GM12878 (cell line): ENCODE measurements around the gene RAD51B. TPM values are rescaled to one million over a fixed set of nuclear protein-coding genes. Genes with fewer than 3 reads are reported as not detected.

ENCODE experiments used
- ATF7 ChIP-seq: fragments of 450-650 bp; IDR thresholded peaks from 2 replicates; pipeline ENCODE4 v1.6.1; 2016; ENCODE audit warnings: low read depth, mild to moderate bottlenecking
- BACH1 ChIP-seq: fragments of 450-650 bp; IDR thresholded peaks from 2 replicates; pipeline ENCODE4 v1.6.1; 2017; ENCODE audit warnings: mild to moderate bottlenecking, borderline replicate concordance
- BCL11A ChIP-seq: IDR thresholded peaks from 2 replicates; pipeline ENCODE4 v1.6.1; 2011; ENCODE audit warnings: low read depth, low read length
- BMI1 ChIP-seq: fragments of 450-650 bp; IDR thresholded peaks from 2 replicates; pipeline ENCODE4 v1.6.1; 2016; ENCODE audit warnings: mild to moderate bottlenecking, moderate library complexity, borderline replicate concordance
- CREB1 ChIP-seq: IDR thresholded peaks from 2 replicates; pipeline ENCODE4 v1.6.1; 2012; ENCODE audit warnings: low read depth, mild to moderate bottlenecking, inconsistent platforms
- ESRRA ChIP-seq: IDR thresholded peaks from 2 replicates; pipeline ENCODE4 v1.6.1; 2012; ENCODE audit warnings: mild to moderate bottlenecking, low read length, improper control_type of control experiment
- FOXK2 ChIP-seq: fragments of 450-650 bp; IDR thresholded peaks from 2 replicates; pipeline ENCODE4 v1.6.1; 2017; ENCODE audit warnings: mild to moderate bottlenecking, moderate library complexity
- HDAC2 ChIP-seq: fragments of 200-600 bp; sonication (generic); IDR thresholded peaks from 2 replicates; pipeline ENCODE4 v1.6.1; 2017
- HDGF ChIP-seq: fragments of 450-650 bp; IDR thresholded peaks from 2 replicates; pipeline ENCODE4 v1.6.1; 2016; ENCODE audit warnings: antibody characterized with exemption
- IKZF1 ChIP-seq: fragments of 450-650 bp; conservative IDR thresholded peaks from 2 replicates; pipeline ENCODE4 v1.6.1; 2017; ENCODE audit warnings: antibody characterized with exemption, mild to moderate bottlenecking
- IRF5 ChIP-seq: fragments of 450-650 bp; IDR thresholded peaks from 2 replicates; pipeline ENCODE4 v1.6.1; 2017; ENCODE audit warnings: borderline replicate concordance
- MLLT1 ChIP-seq: fragments of 450-650 bp; IDR thresholded peaks from 2 replicates; pipeline ENCODE4 v1.6.1; 2016; ENCODE audit warnings: mild to moderate bottlenecking
- MTA2 ChIP-seq: fragments of 450-650 bp; IDR thresholded peaks from 2 replicates; pipeline ENCODE4 v1.6.1; 2016; ENCODE audit warnings: low read depth, mild to moderate bottlenecking, moderate library complexity
- NFIC ChIP-seq: IDR thresholded peaks from 2 replicates; pipeline ENCODE4 v1.6.1; 2012; ENCODE audit warnings: low read depth, mild to moderate bottlenecking, inconsistent platforms, low read length, moderate library complexity
- POLR2A ChIP-seq: IDR thresholded peaks from 2 replicates; pipeline ENCODE4 v1.6.1; 2011; ENCODE audit warnings: low read depth, mild to moderate bottlenecking, low read length
- SMAD1 ChIP-seq: fragments of 450-650 bp; IDR thresholded peaks from 2 replicates; pipeline ENCODE4 v1.6.1; 2018; ENCODE audit warnings: mild to moderate bottlenecking, low read depth; ENCODE audit not compliant: partially characterized antibody
- SPI1 ChIP-seq: IDR thresholded peaks from 2 replicates; pipeline ENCODE4 v1.6.1; 2011; ENCODE audit warnings: low read depth, mild to moderate bottlenecking, low read length, moderate library complexity, borderline replicate concordance; ENCODE audit not compliant: insufficient read depth
- SREBF2 ChIP-seq: IDR thresholded peaks from 2 replicates; pipeline ENCODE4 v1.6.1; 2012; ENCODE audit warnings: mild to moderate bottlenecking, low read length
- SRF ChIP-seq, 2 experiments: IDR thresholded peaks; 2 replicates each; pipeline ENCODE4 v1.6.1; 2011; ENCODE audit warnings: low read depth in 2 of 2, low read length in 2 of 2, mild to moderate bottlenecking in 1 of 2, moderate library complexity in 1 of 2
- TCF3 ChIP-seq: IDR thresholded peaks from 2 replicates; pipeline ENCODE4 v1.6.1; 2012; ENCODE audit warnings: low read depth, mild to moderate bottlenecking, low read length, borderline replicate concordance; ENCODE audit not compliant: insufficient read depth
- USF1 ChIP-seq: IDR thresholded peaks from 2 replicates; pipeline ENCODE4 v1.6.1; 2011; ENCODE audit warnings: borderline replicate concordance, low read depth, mild to moderate bottlenecking, moderate library complexity, mixed read lengths, low read length; ENCODE audit not compliant: insufficient read depth; ENCODE audit errors: extremely low read length
- YY1 ChIP-seq: IDR thresholded peaks from 2 replicates; pipeline ENCODE4 v1.6.1; 2011; ENCODE audit warnings: low read depth, mild to moderate bottlenecking, low read length
- ZNF207 ChIP-seq: fragments of 450-650 bp; IDR thresholded peaks from 2 replicates; pipeline ENCODE4 v1.6.1; 2014; ENCODE audit warnings: antibody characterized with exemption, mild to moderate bottlenecking, borderline replicate concordance
- ZNF384 ChIP-seq: IDR thresholded peaks from 2 replicates; pipeline ENCODE4 v1.6.1; 2012; ENCODE audit warnings: low read depth, mild to moderate bottlenecking, low read length, improper control_type of control experiment, borderline replicate concordance
- polyA plus RNA-seq, 11 experiments: library from polyadenylated mRNA; depleted of rRNA in 4 of 11; unstranded in 6 of 11; stranded (reverse) in 5 of 11; fragments of >200 nt; fragmentation: Nextera tagmentation in 4 of 11; fragmentation: Illumina TruSeq in 1 of 11; extraction: Ambion mirVana in 4 of 11; extraction: Trizol in 1 of 11; gene quantifications; 1 replicate in 1 of 11; 2 replicates in 10 of 11; pipeline versions ENCODE4 v1.2.1 to v1.2.3, GENCODE V29; 2011 to 2016; ENCODE audit warnings: inconsistent platforms in 2 of 11, missing spikeins in 2 of 11, low read depth in 1 of 11
- total RNA-seq, 4 experiments: library from RNA; depleted of rRNA in 3 of 4; stranded (reverse); fragments of >200 nt in 3 of 4; fragmentation: Illumina TruSeq in 1 of 4; extraction: Trizol in 1 of 4; gene quantifications; 2 replicates each; pipeline versions ENCODE4 v1.2.1 to v1.2.3, GENCODE V29; 2013 to 2021
- TF ChIP-seq, protein P1 (sequence below): fragments of 450-650 bp; IDR thresholded peaks from 2 replicates; pipeline ENCODE4 v1.6.1; 2017; ENCODE audit warnings: low read depth, mild to moderate bottlenecking, moderate library complexity
- TF ChIP-seq, protein P2 (sequence below): IDR thresholded peaks from 2 replicates; pipeline ENCODE4 v1.6.1; 2011; ENCODE audit warnings: low read depth, low read length, improper control_type of control experiment, borderline replicate concordance

Gene RAD51B
- total and polyA plus RNA-seq, 10 of the 15 experiments (the other 5 are each of a cell fraction or from before 2014, with no cell fraction given), result 9.8 to 26.8 (median 21.3) TPM

DNA sequence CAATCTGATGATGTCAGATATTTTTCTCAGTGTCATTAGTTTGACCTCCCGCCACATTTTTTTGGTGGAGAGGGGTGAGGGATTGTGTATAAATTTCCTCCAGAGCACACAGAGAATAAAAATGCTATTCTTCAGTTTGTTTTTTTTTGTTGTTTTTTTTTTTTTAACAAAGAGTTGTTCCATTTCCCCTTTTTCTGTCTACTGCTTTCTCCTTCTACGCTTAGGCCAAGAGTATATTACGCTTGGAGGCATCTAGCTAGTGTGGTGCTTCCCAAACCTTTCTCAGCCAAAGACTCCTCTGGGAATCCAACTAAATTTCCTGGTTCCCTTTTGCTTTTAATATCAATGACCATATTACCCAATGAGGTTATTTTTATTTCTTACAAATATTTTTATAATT, 507.7 kb downstream of the RAD51B start (continued):
- TF ChIP-seq MLLT1 (peak; percentile 44; the same call in 1 of the 2 replicates), USF1 (no peak), SREBF2 (no peak), CREB1 (0 out of 2 replicates have a peak, but pooled peaks have one; percentile 21), YY1 (no peak), HDGF (no peak), NFIC (peak; percentile 43; the same call in 1 of the 2 replicates), ZNF207 (no peak), SMAD1 (no peak), SRF (IDR thresholded peaks at IDR 0.05; ENCODE audit: low read depth in 2 of 2, low read length in 2 of 2) (no peak), MTA2 (no peak), SPI1 (peak; percentile 74; the same call in 1 of the 2 replicates), BMI1 (no peak), ATF7 (peak; percentile 38; the same call in 1 of the 2 replicates), ESRRA (no peak), BCL11A (no peak), FOXK2 (no peak), IKZF1 (no peak), TCF3 (no peak), POLR2A (no peak), IRF5 (no peak), HDAC2 (no peak), ZNF384 (peak; percentile 78; the same call in 1 of the 2 replicates), BACH1 (no peak)
- TF ChIP-seq, protein P1, sequence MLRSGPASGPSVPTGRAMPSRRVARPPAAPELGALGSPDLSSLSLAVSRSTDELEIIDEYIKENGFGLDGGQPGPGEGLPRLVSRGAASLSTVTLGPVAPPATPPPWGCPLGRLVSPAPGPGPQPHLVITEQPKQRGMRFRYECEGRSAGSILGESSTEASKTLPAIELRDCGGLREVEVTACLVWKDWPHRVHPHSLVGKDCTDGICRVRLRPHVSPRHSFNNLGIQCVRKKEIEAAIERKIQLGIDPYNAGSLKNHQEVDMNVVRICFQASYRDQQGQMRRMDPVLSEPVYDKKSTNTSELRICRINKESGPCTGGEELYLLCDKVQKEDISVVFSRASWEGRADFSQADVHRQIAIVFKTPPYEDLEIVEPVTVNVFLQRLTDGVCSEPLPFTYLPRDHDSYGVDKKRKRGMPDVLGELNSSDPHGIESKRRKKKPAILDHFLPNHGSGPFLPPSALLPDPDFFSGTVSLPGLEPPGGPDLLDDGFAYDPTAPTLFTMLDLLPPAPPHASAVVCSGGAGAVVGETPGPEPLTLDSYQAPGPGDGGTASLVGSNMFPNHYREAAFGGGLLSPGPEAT, result peak; percentile 37; the same call in 1 of the 2 replicates
- TF ChIP-seq, protein P2, sequence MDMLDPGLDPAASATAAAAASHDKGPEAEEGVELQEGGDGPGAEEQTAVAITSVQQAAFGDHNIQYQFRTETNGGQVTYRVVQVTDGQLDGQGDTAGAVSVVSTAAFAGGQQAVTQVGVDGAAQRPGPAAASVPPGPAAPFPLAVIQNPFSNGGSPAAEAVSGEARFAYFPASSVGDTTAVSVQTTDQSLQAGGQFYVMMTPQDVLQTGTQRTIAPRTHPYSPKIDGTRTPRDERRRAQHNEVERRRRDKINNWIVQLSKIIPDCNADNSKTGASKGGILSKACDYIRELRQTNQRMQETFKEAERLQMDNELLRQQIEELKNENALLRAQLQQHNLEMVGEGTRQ, result no peak
